HG03354 (cell line): ENCODE data around the gene TMEM140.

Experiments used
- ATAC-seq: cut with Tn5 transposase; IDR thresholded peaks from one replicate; pipeline ENCODE4 v1.9.1; 2021; ENCODE audit warnings: mild to moderate bottlenecking; ENCODE audit not compliant: unreplicated experiment, poor library complexity, severe bottlenecking

The TMEM140 gene

DNA sequence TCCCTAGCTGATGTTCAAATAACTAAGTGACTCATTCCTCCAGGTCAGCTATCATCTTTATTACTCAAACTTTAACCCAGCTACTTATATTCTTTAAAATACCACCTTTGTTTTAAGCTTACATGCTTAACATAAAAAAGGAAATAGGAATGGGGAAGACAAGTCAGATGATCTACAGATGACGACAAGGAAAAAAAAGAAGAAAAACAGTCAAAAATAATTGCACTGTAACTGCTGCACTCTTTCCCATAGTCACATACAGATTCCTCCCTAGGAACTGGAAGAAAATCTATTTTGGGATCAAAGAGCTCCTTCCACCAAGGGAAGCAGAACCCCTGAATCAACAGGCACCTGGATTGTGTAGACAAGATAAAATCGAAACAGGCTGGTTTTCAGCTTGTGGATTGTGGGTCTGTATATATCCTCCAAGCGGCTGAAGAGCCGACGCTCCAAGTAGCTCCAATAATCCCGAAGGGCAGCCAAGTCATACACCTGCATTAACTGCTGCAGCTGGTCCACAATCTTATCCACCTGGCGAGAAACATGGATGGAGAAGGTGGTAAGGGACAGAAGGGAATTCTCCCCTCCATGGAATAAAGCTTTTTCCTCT lies 61.5 kb downstream of the TMEM140 start:
- ATAC-seq: no peak

DNA sequence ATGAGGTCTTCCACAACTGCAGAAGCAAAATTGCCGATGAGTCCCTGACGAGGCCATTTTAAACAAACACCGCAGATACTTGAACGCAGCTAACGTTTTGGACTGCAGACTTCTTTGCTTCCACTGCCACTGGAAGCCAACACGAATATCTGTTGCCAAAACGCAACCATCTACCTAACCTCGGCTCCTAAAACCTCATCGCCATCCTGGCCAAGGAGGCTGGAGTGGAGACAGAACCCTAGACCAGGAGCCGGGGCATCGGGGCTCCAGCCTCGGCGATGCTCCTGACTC lies 63.0 kb downstream of the TMEM140 start:
- ATAC-seq: no peak

DNA sequence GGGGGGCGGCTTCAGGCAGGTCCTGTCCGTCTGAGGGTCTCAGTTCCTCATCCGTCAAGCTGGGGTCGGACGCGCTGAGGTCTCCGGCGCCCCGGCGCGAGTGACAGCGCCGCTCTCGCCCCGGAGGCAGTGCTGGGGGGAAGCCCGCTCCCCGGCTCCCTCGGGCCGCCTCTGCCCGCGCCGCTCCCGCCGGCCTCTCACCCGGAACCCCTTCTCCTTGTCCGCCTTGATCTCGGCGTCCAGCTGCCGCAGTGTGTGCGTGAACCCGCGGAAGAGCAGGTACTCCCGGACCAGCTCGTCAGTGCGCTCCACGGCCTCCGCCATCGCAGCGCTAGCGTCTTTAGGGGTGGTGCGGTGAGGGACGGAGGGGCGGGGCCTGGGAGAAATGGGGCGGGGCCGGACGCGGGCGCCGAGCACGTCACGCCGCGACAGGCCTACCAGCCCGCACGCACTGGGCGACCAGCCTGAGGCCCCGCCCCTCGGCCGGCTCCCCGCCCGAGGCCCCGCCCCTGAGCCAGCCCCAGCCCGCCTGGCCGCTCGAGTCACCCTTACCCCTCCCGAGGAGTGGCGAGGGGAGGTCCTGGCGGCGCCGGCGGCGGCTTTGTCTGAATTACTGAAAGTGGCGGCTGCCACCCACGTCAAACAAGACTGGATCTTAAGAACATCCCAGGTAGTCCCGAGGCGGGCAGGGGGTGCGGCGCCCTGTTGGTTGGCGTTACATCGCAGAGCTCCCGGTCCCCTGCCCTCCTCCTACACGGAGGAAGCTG lies 63.5 kb downstream of the TMEM140 start, which contains the start of gene WDR91:
WDR91 (minus strand) TSS at position 348 of the 767 bp plus-strand sequence; CDS start at position 324, 24 bp downstream.
- ATAC-seq: peak; percentile 84

DNA sequence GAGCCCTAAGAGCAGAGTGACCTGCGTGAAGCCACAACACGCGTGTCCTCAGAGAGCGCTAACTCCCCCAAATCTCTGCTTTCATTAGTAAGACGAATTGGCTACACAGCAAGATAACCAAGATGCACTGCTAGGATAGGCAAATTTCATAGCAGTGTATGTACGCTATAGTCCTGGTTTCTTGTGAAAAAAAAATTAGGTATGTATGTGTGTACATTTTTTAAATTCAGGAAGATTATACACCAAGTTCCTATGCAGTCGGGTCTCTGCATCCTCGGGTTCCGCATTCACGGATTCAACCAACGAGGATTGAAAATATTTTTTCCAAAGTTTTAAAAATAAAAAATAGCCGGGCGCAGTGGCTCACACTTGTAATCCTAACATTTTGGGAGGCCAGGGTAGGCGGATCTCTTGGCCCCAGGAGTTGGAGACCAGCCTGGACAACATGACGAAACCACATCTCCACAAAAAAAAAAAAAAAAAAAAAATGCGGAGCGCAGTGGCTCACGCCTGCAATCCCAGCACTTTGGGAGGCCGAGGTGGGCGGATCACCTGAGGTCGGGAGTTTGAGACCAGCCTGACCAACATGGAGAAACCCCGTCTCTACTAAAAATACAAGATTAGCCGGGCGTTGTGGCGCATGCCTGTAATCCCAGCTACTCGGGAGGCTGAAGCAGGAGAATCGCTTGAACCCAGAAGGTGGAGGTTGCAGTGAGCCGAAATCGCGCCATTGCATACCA lies 64.2 kb downstream of the TMEM140 start:
- peak; percentile 37 for ATAC-seq

DNA sequence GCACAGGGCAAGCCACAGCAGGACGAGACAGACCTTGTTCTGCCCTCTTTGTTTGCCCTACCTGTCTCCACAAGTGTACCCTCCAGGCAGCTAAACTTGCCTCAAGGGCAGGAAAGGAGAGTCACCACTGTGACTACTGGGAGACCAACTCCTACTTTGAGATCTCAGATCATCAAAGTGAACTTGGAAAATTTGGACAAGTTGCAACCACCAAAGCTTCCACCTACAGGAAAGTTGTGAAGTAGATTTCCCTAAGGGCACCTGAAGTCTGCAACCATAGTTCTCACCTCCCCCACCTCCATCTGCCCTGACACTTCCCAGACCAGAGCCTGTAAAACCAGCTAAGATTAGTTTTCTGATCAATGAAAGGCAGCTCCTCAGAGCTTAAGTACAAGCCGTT lies 66.0 kb downstream of the TMEM140 start:
- no peak for ATAC-seq

DNA sequence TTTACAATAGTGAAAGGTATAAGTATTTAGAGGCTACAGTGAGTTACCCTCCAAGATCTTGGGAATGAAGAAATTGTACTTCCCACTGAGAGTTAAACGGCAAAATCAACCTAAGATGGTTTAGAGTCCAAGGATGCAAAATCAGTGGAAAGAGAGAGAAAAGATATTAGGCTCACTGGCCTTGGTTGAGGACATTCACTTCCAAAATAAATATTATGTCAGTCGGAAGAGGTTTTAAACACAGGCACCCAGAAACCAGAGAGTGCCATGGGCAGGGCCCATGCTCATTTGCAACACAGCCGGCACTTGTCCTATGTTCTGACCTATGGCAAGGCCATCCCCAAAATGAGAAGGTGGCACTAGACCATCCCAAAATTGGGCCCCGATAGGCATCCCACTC lies 67.3 kb downstream of the TMEM140 start:
- no peak for ATAC-seq

DNA sequence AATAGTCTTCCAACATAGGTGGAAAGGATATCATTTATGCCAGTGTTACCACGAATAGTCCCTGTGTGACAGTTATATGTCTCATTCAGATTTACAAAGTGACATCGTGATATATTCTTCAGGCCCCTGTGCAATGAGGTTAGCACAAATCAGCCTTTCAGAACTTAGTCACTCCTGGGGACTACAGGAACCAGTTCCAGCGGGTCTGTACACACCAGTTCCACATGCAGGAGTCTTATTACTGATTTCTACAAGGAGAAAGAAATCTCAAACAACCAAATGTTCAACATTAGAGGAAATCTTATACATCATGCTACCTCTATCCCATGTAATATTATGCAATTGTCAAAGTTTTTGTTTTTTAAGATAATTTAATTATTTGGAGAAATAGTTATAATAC lies 67.8 kb downstream of the TMEM140 start:
- no peak for ATAC-seq
